ENCODE results near the gene CCDC146. TPM values are rescaled to one million over a fixed set of nuclear protein-coding genes. Genes with fewer than 3 reads are reported as not detected.

CCDC146 gene
- total RNA-seq, 1 experiment from 2014 or later: 0.72 TPM

DNA sequence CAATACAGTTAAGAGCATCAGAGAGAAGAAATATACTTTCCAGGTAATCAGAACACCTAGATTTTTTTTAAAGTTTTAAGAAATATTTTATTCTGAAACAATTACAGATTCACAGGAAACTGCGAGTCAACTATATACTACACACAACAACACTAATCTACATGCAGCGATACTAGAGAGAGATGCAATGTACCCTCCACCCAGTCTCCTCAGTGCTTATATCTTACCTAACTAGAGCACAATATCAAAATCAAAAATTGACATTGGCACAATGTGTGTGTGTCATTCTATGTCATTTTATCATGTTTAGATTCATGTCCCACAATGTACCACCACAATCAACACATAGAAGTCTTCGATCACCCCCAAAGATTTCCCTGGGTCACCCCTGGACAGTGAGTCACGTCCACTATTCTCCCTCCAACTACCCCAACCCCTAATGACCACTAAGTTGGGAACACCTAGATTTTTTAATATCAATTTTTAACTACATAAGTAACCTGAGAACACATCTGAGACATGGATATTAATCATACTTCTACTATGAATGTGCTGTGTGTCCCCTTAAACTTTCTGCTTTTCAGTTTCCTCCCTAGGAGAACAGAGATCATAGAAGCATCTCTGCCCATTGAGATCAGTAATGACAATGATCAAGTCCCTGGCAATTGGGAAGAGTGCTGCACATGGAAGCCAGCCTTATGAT lies 207.2 kb downstream of the CCDC146 start:
- Histone ChIP-seq H2AK5ac (ENCODE audit: insufficient read length, low read length) (no peak overlapping the region), H3K4me1 (ENCODE audit: insufficient read depth, low read length) (no peaks in the 10 kb centered on the region), H3K27me3 (ENCODE audit: insufficient read depth, low read length) (no peaks in the 10 kb centered on the region), H4K8ac (replicated peaks; ENCODE audit: insufficient read length, low read depth, low read length) (no peak overlapping the region), H3K23me2 (ENCODE audit: insufficient read length, low read depth, low read length, poor library complexity, severe bottlenecking) (no peaks in the 10 kb centered on the region), H3K56ac (ENCODE audit: insufficient read length, low read depth, low read length) (no peak overlapping the region), H3K79me2 (ENCODE audit: insufficient read depth, low read length) (no peaks in the 10 kb centered on the region), H3K9me3 (ENCODE audit: control insufficient read depth, low read depth, low read length) (no peaks in the 10 kb centered on the region), H3K14ac (ENCODE audit: insufficient read depth, low read length) (no peak overlapping the region), H3K27ac (ENCODE audit: insufficient read length, low read depth, low read length) (no peak overlapping the region), H2AFZ (ENCODE audit: low read length) (no peak overlapping the region), H2BK5ac (ENCODE audit: insufficient read length, low read length) (no peak overlapping the region), H2BK20ac (ENCODE audit: low read depth, low read length, poor library complexity, severe bottlenecking) (no peak overlapping the region), H4K5ac (ENCODE audit: insufficient read length, low read depth, low read length) (no peak overlapping the region), H3K18ac (ENCODE audit: insufficient read length, low read depth, low read length) (no peak overlapping the region), H2BK12ac (ENCODE audit: insufficient read length, low read depth, low read length) (no peak overlapping the region), H3K79me1 (ENCODE audit: insufficient read depth, low read depth, low read length, poor library complexity, severe bottlenecking) (no peaks in the 10 kb centered on the region), H4K20me1 (ENCODE audit: control insufficient read depth, insufficient read depth, insufficient read length) (no peaks in the 10 kb centered on the region), H3K9ac (ENCODE audit: extremely low read depth, insufficient read length, low read length) (no peak overlapping the region), H3K4ac (ENCODE audit: low read depth, low read length) (no peak overlapping the region), H2BK15ac (ENCODE audit: low read depth, low read length) (no peak overlapping the region), H2BK120ac (ENCODE audit: low read depth, low read length, poor library complexity, severe bottlenecking) (no peak overlapping the region), H3K23ac (ENCODE audit: insufficient read length, low read depth, low read length) (no peak overlapping the region), H3T11ph (ENCODE audit: low read length) (no peak overlapping the region), H3K4me2 (ENCODE audit: insufficient read depth, insufficient read length, low read length) (no peak overlapping the region), H4K91ac (ENCODE audit: insufficient read length, low read depth, low read length) (no peak overlapping the region)
- no peak for DNase-seq
- Mint-ChIP-seq H3K27me3 (ENCODE audit: low read depth) (no peaks in the 10 kb centered on the region), H3K36me3 (ENCODE audit: insufficient read depth in 1 of 3, low read depth in 3 of 3) (no peaks in the 10 kb centered on the region), H3K27ac (no peak overlapping the region; a peak in 1 of 7 replicates), H3K4me1 (peaks cover 19% of the 10 kb centered on the region in 2 experiments), H3K9me3 (no peaks in the 10 kb centered on the region), H3K4me3 (no peak overlapping the region)
- no CpG with 5 or more reads among the region's 4 CpGs for WGBS (ENCODE audit: extremely low coverage, insufficient read length, low lambda C conversion rate)
- TF ChIP-seq, protein P1, sequence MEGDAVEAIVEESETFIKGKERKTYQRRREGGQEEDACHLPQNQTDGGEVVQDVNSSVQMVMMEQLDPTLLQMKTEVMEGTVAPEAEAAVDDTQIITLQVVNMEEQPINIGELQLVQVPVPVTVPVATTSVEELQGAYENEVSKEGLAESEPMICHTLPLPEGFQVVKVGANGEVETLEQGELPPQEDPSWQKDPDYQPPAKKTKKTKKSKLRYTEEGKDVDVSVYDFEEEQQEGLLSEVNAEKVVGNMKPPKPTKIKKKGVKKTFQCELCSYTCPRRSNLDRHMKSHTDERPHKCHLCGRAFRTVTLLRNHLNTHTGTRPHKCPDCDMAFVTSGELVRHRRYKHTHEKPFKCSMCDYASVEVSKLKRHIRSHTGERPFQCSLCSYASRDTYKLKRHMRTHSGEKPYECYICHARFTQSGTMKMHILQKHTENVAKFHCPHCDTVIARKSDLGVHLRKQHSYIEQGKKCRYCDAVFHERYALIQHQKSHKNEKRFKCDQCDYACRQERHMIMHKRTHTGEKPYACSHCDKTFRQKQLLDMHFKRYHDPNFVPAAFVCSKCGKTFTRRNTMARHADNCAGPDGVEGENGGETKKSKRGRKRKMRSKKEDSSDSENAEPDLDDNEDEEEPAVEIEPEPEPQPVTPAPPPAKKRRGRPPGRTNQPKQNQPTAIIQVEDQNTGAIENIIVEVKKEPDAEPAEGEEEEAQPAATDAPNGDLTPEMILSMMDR (conservative IDR thresholded peaks at IDR 0.05): no peak

Data from H9 (cell line).